Measurements from ENCODE around the gene INAFM2. TPM values are rescaled to one million over a fixed set of nuclear protein-coding genes. Genes with fewer than 3 reads are reported as not detected.
A peak's percentile ranks its signal among the peaks of the same experiment; 100 is the strongest.

Gene INAFM2
- total and polyA plus RNA-seq, 12 donors, result 19.8 to 63.9 (median 40.9) TPM

DNA sequence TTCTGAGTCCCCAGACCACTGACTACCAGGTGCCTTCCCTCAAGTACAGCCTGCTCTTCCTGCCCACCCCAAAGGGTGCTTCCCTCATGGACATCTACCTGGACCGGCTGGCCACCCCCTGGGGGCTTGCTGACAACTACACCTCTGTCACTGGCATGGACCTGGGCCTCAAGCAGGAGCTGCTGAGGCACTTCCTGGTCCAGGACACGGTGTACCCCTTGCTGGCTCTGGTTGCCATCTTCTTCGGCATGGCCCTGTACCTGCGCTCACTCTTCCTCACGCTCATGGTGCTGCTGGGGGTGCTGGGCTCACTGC is 43.8 kb downstream of the INAFM2 start:
- Histone ChIP-seq H3K9me3 (no peaks in the 10 kb centered on the region), H3K27me3 (no peaks in the 10 kb centered on the region), H3K4me3 (peak overlapping the region in 8 of 10 donors; percentile 12 to 57 (median 40)), H3K27ac (peak overlapping the region; percentile 60 to 91 (median 85)), H3K4me1 (peaks cover 3 to 38% (median 27%) of the 10 kb centered on the region in 9 donors), H3K36me3 (no peaks in the 10 kb centered on the region)
- TF ChIP-seq, protein P1, sequence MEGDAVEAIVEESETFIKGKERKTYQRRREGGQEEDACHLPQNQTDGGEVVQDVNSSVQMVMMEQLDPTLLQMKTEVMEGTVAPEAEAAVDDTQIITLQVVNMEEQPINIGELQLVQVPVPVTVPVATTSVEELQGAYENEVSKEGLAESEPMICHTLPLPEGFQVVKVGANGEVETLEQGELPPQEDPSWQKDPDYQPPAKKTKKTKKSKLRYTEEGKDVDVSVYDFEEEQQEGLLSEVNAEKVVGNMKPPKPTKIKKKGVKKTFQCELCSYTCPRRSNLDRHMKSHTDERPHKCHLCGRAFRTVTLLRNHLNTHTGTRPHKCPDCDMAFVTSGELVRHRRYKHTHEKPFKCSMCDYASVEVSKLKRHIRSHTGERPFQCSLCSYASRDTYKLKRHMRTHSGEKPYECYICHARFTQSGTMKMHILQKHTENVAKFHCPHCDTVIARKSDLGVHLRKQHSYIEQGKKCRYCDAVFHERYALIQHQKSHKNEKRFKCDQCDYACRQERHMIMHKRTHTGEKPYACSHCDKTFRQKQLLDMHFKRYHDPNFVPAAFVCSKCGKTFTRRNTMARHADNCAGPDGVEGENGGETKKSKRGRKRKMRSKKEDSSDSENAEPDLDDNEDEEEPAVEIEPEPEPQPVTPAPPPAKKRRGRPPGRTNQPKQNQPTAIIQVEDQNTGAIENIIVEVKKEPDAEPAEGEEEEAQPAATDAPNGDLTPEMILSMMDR (IDR thresholded peaks at IDR 0.05), result no peak
- ATAC-seq (peak in 3 of 8 donors; percentile 1 to 3 (median 2)), DNase-seq (no peak)
- intact Hi-C loops (cut with DNase I), result loop anchor here in 6 of 10 donors (2.0 to 10.0 kb wide), 6 partner anchors 27 to 145 kb away; partner anchors contain the start of genes CCDC9B (in 1 of the 6), INAFM2 (in 1 of the 6) and IVD (in 1 of the 6)
- 77 to 78% methylated on average over 5 of the region's 5 CpGs for WGBS, 2 donors

DNA sequence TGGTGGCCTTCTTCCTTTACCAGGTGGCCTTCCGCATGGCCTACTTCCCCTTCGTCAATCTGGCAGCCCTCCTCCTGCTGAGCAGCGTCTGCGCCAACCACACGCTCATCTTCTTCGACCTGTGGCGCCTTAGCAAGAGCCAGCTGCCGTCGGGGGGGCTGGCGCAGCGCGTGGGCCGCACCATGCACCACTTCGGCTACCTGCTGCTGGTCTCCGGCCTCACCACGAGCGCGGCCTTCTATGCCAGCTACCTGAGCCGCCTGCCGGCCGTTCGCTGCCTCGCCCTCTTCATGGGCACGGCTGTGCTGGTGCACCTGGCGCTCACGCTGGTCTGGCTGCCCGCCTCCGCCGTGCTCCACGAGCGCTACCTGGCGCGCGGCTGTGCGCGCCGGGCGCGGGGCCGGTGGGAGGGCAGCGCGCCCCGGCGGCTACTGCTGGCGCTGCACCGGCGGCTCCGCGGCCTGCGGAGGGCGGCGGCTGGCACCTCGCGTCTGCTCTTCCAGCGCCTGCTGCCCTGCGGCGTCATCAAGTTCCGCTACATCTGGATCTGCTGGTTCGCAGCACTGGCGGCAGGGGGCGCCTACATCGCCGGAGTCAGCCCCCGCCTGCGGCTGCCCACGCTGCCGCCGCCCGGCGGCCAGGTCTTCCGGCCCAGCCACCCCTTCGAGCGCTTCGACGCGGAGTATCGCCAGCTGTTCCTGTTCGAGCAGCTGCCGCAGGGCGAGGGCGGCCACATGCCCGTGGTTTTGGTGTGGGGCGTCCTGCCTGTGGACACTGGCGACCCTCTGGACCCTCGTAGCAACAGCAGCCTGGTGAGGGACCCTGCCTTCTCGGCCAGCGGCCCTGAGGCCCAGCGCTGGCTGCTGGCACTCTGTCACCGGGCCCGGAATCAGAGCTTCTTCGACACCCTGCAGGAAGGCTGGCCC is 44.5 kb downstream of the INAFM2 start:
- intact Hi-C loops (cut with DNase I), result loop anchor here in 6 of 10 donors (1.0 to 10.0 kb wide), 7 partner anchors 27 to 144 kb away; partner anchors contain the start of genes IVD (in 2 of the 6), CCDC9B (in 1 of the 6) and INAFM2 (in 1 of the 6)
- WGBS, 2 donors, result 13 to 18% methylated on average over 90 to 91 of the region's 91 CpGs
- H3K27me3 ChIP-seq, result no peaks in the 10 kb centered on the region
- peak overlapping the region in 9 of 10 donors; percentile 12 to 57 (median 38) for H3K4me3 ChIP-seq
- peak; percentile 79 to 84 for DNase-seq
- H3K9me3 ChIP-seq, result no peaks in the 10 kb centered on the region
- H3K4me1 ChIP-seq, result peaks cover 3 to 38% (median 29%) of the 10 kb centered on the region in 9 donors
- H3K27ac ChIP-seq, result peak overlapping the region; percentile 60 to 91 (median 85)
- TF ChIP-seq, protein P1 (IDR thresholded peaks at IDR 0.05), result peak; percentile 75 to 93 (median 88)
- H3K36me3 ChIP-seq, result no peaks in the 10 kb centered on the region
- ATAC-seq, result peak; percentile 60 to 79 (median 68)

DNA sequence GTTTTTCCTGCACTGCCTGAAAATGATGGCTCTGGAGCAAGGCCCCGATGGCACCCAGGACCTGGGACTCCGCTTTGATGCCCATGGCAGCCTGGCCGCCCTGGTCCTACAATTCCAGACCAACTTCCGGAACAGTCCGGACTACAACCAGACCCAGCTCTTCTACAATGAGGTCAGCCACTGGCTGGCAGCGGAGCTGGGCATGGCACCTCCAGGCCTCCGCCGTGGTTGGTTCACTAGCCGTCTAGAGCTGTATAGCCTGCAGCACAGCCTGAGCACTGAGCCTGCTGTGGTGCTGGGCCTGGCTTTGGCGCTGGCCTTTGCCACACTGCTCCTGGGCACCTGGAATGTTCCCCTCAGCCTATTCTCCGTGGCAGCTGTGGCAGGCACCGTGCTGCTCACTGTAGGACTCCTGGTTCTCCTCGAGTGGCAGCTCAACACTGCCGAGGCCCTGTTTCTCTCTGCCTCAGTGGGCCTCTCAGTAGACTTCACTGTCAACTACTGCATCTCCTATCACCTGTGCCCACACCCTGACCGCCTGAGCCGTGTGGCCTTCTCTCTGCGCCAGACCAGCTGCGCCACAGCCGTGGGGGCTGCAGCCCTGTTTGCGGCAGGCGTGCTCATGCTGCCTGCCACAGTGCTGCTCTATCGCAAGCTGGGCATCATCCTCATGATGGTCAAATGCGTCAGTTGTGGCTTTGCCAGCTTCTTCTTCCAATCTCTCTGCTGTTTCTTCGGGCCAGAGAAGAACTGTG is 45.4 kb downstream of the INAFM2 start:
- no peaks in the 10 kb centered on the region for H3K9me3 ChIP-seq
- no peaks in the 10 kb centered on the region for H3K27me3 ChIP-seq
- DNase-seq, result no peak
- intact Hi-C loops (cut with DNase I), result loop anchor here in 6 of 10 donors (1.0 to 10.0 kb wide), 6 partner anchors 36 to 143 kb away; partner anchors contain the start of genes IVD (in 2 of the 6) and INAFM2 (in 1 of the 6)
- no peaks in the 10 kb centered on the region for H3K36me3 ChIP-seq
- H3K4me1 ChIP-seq, result peaks cover 3 to 38% (median 29%) of the 10 kb centered on the region in 9 donors
- no peak overlapping the region for H3K4me3 ChIP-seq
- whole genome bisulfite sequencing, 2 donors, result 95 to 96% methylated on average over 24 of the region's 24 CpGs
- TF ChIP-seq, protein P1 (IDR thresholded peaks at IDR 0.05), result no peak
- no peak for ATAC-seq
- peak overlapping the region in 4 of 10 donors; percentile 46 to 90 (median 68) for H3K27ac ChIP-seq

DNA sequence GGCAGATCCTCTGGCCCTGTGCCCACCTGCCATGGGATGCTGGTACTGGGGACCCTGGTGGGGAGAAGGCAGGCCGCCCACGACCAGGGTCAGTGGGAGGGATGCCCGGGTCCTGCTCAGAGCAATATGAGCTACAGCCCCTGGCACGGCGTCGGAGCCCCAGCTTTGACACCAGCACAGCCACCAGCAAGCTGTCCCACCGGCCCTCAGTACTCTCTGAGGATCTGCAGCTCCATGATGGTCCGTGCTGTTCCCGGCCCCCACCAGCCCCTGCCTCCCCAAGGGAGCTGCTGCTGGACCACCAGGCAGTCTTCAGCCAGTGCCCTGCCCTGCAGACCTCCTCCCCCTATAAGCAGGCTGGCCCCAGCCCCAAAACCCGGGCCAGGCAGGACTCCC is 46.0 kb downstream of the INAFM2 start:
- H3K9me3 ChIP-seq, result no peaks in the 10 kb centered on the region
- H3K4me1 ChIP-seq, result peaks cover 3 to 38% (median 29%) of the 10 kb centered on the region in 9 donors
- ATAC-seq (no peak), DNase-seq (no peak)
- intact Hi-C loops (cut with DNase I), result loop anchor here in 6 of 10 donors (5.0 to 10.0 kb wide), 5 partner anchors 38 to 143 kb away; partner anchors contain the start of genes INAFM2 (in 1 of the 6) and IVD (in 1 of the 6)
- H3K36me3 ChIP-seq, result no peaks in the 10 kb centered on the region
- 92 to 94% methylated on average over 10 of the region's 10 CpGs for WGBS, 2 donors
- H3K27me3 ChIP-seq, result no peaks in the 10 kb centered on the region
- TF ChIP-seq, protein P1 (IDR thresholded peaks at IDR 0.05), result no peak
- H3K27ac ChIP-seq, result no peak overlapping the region
- H3K4me3 ChIP-seq, result no peak overlapping the region

Data from heart right ventricle (tissue), 16 donors.